Brain pericyte (primary cell): ENCODE data around the gene MAST4.

Experiments used
- DNase-seq: peaks from one replicate; pipeline ENCODE4 v3.0.0-alpha.2; 2012; ENCODE audit warnings: low read depth, low spot score

Gene MAST4

DNA sequence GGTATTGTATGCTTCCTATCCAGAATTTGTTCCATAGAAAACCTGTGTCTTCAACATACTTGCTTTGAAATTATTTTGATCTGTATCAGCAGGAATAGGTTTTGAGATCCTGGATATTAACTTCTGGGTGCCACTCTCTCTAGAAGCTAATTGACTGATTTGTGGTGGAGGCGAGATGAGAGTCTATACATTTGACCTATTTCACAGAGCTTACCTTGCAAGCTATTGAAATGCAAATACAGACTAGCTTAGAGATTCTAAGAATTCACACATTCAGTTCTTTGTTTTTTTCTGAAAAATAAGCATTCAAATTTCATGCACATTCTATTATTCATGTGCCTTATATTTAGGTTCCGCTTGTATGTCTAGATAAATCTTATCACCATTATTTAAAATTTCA, 246.3 kb downstream of the MAST4 start:
- DNase-seq: no peak

DNA sequence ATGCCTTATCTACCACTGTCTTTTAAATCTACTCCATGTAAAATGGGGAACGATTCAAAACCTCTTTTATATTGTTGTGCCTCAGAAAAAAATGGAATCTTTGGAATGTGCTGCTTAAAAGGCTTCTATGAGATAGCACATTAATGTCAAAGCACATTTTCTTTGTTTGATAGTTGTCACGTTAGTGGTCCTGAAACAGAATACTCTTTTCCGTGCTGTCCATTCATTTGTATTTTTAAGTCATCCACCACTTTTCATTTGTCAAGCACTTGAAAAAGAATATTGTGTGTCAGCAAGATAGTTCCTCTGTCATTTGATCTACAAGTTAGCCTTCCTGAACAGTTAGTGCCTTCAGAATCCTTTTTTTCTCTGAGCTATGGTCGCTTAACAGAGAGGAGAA, 246.9 kb downstream of the MAST4 start:
- no peak for DNase-seq

DNA sequence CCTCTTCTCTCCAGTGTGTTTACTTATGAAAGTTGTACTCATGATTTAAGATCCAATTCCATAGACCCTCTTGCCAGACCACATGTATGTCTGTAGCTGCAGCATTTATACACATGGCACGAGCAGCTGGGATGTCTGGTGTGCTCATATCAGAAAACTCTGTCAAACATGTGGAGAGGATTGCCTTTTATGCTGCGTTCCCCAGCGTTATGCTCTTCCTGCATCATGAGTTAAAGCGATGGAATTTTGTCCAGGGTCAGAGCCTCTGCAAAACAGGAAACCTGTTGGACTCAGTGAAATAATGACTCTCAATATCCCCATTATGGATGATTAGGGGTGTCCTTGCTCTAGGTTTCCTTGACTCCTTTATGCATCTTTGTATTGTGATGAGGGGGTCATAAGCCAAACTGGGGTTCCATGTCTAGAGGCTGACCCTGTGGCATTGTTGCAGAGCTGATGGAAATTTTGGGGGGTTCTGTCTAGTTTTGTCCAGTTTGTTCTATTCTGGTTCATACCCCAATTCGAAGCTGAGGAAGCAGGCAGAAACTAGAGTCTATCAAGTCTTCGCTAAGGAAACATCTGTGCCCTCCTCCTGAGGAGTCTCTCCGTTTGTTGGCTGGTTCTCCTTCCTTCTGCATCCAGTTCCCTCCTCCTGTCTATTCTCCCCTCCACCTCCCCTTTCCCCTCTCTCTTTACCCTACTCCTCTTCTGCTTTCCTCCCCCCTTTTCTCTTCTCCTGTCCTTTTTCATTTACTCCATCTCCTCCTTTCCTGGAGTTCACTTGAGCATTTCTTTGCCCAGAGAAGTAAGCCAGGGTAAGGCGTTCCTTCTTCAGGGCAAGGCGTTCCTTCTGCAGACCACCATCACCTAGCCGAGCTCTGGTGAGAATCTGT, 252.8 kb downstream of the MAST4 start:
- DNase-seq: no peak

GRCh38 chr5:66849803-66850202, 253.6 kb downstream of the MAST4 start:
- no peak for DNase-seq

DNA sequence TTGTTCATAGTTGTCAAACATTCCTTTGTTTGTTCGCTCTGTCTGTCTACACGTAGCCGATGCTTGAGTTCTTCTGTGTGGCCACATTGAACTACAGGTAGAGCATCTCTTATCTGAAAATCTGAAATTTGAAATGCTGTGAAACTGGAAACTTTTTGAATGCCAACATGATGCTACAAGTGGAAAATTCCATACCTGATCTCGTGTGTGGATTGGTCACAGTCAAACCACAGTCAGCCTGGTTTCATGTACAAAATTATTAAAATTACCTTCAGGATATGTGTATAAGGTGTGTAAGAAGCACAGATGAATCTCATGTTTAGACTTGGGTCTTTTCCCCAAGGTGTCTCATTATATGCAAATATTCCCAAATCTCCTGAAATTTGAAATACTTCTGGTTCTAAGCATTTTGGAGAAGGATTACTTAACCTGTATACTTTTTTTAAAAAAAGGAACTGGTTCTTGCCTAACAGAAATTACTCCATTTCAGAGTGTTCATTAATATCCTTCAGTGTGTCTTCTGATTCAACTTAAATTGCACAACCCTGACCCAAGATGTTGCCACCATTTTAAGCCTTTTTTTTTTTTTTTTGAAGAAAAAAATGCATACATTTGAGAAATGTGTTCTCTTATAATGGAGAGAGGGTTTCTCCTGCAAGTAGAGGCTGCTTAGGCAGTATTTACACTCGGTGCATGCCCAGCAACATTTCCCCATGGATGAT, 254.3 kb downstream of the MAST4 start:
- no peak for DNase-seq

DNA sequence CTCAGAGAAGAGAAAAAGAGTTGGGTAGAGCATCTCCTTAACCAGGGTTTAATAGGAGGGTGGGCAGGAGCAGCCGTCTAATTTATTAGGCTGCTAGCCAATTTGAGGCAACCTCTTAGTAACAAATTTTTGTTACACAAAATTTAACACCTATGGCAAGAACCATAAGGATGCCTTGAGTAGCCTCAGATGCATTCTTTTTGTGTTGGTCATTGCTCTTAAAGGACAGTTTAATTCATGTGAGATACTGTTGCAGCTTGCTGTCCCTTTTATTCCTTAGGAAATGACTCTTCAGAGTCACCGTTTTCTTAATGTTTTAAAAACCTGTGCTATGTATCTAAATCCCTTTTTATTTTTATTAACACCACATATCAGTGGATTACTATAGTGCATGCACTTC, 255.1 kb downstream of the MAST4 start:
- no peak for DNase-seq

- DNase-seq: no peak
These were observed 258.2 kb downstream of the MAST4 start for GRCh38 chr5:66854416-66854815.

GRCh38 chr5:66856041-66856805, 260.0 kb downstream of the MAST4 start:
- no peak for DNase-seq

DNA sequence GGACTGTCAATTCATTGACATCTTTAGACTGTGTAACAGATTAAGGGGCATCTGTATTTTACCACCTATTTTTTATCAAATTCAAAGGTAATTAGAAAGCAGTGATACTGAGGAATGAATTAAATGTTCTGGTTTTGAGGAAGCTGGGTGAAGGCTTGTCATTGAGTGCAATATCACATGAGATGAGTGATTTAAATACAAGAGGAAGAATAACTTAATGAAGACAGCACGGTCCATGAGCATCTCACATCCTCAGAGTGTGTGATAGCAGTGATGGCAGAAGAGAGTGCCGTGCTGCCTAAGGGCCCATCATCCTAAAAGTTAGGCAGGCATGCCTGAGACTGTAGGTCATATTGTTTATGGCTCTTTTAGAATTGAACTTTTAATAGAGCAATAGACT, 263.3 kb downstream of the MAST4 start:
- DNase-seq: no peak

DNA sequence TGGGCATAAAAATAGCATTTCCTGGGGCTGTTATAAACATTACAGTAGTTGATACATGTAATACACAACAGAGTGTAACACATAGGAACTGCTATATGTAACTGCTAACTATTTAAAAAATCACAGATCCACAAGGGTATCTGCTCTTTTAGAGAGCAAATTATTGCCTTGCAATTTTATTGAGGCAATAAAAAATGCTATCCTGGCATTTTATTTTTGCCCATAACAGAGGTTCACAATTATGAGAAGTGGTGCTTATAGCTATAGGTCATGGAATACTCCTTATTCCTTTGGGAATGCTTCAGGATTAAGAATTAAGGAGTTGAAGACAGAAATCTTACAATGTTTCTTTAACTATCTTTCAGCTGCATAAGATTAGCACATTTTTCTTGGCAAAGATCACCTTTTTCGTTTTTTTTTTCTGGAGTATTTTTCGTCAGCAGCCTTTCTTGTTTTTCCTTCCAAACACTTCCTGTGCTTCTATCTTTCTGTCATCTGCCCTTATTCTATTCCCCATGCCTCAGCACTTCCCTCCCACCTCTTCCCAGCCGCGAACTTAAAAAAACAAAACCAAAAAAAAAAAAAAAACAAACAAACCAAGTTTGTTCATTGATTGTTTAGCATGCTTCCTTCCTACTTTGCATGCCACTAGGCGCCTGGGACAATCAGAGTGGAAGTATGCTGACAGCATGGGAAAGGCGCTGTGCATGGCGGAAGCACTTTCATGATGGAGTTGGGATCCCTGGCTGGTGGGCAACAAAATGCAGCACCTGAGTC, 264.2 kb downstream of the MAST4 start:
- no peak for DNase-seq

DNA sequence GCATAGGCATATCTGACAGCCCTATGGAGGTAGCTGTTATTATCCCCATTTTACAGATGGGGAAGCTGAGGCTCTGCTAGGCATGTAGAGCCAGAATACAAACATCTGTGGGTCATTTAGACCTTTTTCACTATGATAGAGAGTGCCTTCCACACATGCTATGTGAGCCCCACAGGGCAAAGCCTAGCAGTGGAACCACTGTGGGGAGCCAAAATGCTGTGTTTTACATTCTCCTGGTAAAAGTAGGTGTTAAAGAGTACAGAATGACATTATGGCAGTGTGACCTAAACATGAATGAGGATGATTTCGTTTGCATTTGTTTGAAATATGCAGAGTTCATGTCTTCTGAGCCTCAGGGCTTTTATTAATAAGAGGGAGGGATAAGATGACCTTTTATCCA, 265.2 kb downstream of the MAST4 start:
- no peak for DNase-seq

DNA sequence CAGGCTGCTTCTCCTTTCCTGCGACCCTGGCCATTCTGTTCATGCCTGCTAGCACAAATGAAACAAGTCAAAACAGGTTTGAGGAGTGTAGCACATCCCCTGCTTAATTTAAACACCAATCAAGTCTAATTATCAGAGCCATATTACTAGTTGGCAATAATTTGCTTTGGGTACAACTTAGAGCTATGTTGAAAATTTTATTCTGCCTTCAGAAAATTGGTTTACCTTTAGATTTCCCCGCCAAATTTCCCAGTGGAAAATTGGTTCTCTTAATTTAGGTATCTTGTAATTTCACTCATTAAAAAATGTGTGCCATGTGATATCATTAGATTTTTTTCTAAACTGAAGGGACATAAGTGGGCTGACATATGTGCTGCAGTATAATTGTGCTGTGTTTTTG, 265.8 kb downstream of the MAST4 start:
- DNase-seq: no peak

- no peak for DNase-seq
These were observed 267.3 kb downstream of the MAST4 start for GRCh38 chr5:66863243-66864170.

DNA sequence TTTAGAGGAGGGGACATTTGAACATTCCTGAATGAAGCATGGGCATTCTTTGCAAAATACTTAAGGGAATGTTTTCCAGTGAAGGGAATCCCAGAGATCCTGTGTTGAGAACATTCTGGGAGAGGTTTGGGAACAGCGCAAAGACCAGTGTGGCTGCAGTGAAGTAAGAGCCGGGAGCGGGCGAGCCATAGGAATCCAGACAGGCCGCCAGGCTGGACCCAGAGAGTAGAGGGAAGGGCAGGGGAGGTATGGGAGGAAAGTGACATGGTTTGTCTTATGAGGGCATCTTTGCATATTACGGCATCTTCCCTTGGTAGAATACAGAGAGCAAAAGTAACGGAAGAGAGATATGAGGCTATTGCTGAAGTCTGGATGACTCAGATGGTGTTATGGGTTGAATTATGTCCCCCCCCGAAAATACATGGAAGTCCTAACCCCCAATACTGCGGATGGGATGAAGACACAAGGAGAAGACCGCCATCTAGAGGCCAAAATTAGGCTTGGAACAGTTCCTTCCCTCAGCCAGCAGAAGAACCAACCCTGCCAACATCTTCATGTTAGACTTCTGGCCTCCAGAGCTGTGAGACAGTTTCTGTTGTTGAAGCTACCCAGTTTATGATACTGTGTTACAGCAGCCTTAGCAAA, 268.2 kb downstream of the MAST4 start:
- DNase-seq: no peak

DNA sequence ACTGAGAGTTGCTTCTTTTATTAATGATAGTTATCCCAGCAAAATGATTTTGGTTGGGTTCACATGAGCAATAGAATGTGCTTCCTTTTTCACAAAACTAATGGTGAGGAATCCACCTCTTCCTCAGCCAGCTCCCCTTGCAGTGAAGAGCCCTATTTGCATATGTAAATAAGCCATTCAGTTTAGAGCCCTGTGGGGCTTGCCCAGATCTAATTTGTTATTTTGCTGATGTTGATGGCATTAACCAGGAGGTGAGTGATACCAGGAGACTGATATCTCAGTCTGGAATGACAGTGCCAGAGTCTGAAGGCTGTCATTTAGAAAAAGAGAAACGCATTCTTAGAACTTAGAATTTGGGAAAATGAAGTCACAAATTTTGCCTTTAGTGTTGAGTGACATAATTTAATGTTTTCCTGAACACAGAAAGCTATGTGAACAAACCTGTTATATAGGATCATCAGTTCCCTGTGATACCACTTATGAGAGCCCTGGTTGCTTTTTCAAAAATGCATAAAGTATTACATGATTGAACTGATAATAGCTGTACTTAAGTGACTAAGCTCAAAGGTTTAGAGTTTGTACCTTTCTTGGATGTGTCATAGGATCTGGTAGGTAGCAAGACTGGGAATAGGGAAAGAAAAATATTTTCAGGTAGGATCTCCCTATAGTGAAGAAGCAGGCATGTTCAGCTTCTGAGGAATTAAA, 271.6 kb downstream of the MAST4 start:
- no peak for DNase-seq

- DNase-seq: no peak
These were observed 273.2 kb downstream of the MAST4 start for GRCh38 chr5:66869347-66869746.

DNA sequence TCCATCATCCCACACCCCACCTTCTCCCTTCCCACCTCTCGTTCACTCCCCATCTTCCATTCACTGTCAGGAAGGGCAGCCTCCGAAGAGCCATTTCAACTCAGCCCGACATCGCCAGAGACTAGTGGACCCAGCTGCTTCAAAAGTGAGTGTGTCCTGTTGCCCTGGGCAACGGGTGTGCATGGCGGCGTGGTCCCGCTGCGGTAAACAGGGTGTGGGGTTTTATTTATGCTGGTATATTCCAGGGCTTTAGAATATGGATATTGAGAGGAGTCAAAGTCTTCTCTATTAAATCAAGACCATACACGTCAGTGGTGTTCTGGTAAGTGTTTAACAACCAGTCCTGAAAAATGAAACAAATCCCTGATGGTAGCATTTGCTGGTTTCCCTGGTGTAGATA, 274.5 kb downstream of the MAST4 start:
- no peak for DNase-seq

DNA sequence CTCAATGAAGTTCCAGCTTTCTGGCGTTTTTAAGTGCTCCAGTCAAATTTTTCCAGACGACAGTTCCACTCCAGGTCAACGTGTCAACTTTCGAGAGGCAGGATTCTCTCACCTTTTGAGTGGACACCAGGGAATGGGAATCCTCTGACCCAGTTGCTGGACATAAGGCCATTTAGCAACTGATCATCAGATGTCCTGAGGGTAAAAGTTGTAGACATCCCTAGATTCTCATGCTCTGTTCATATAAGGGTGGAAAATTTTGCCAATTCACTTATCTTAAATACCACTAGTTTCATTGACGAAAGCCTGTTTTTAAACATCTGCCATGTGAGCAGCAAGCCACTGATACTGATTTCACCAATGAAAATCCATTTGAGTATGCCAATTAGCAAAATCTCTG, 275.5 kb downstream of the MAST4 start:
- DNase-seq: no peak

DNA sequence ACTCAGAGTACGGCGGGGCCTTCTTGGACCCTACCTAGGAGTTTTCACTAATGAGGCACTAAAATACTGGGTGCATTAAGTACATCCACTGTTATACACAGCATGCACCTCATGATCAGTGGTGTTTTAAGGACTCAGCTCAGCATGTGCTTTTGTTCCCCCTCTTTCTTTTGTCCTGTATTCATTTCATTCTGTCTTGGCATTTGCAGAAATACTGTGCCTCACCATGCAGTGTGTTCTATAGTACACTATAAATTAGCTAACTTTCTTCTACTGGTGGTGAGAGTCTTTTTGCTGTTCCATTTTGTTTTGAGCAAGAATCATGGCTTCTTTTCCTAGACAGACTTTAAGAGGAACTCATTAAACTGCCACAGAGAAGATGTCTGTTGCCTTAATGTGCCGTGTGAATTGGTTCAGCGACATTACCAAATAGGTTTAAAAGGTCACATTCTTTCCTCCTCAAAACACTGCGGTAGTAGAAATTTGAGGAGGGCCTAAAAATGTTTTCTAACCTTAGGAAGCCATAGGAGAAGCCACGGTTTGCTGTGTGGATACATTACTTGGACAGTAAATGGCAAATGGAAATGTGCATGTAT, 276.6 kb downstream of the MAST4 start:
- DNase-seq: no peak
